GM23248 (cell line): ENCODE measurements around the gene SERAC1.

Experiments
- EZH2 ChIP-seq: fragments of 200-600 bp; sonication (generic); IDR thresholded peaks from 2 replicates; pipeline ENCODE4 v1.6.1; 2018; ENCODE audit warnings: antibody characterized with exemption, mild to moderate bottlenecking; ENCODE audit not compliant: insufficient read depth, poor library complexity, severe bottlenecking
- EZH2phosphoT487 ChIP-seq: fragments of 200-600 bp; sonication (generic); IDR thresholded peaks from 2 replicates; pipeline ENCODE4 v1.6.1; 2018; ENCODE audit warnings: antibody characterized with exemption, moderate library complexity, mild to moderate bottlenecking, low read depth; ENCODE audit not compliant: insufficient read depth

DNA sequence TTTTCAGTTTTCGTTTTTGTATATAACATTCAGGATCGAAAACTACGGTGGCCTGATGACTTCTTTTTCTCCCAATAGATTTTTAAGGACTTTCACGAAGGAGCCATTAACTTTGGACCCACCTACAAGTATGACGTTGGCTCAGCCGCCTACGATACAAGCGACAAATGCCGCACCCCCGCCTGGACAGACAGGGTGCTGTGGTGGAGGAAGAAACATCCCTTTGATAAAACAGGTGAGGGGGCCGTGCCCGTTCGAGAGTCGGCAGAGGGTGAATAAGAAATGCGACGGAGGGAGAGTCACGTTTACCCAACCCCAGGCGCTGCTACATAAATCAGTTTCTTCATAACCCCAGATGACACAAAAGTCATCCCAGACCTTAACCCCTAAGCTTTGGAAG lies 91.5 kb downstream of the SERAC1 start:
- TF ChIP-seq EZH2 (no peak), EZH2phosphoT487 (no peak)
